ENCODE data around the gene POLR1D. TPM values are rescaled to one million over a fixed set of nuclear protein-coding genes. Genes with fewer than 3 reads are reported as not detected.
A peak's percentile ranks its signal among the peaks of the same experiment; 100 is the strongest.

Gene POLR1D
- total and polyA plus RNA-seq, 8 donors = 98.7 to 161 (median 139) TPM

- intact Hi-C loops (cut with DNase I) = no loop called here
- DNase-seq = no peak
- WGBS, 2 donors = 23 to 26% methylated on average over 4 of the region's 4 CpGs
- no peaks in the 10 kb centered on the region for H3K27me3 ChIP-seq
- no peak overlapping the region for H3K4me3 ChIP-seq
- ATAC-seq = peak; percentile 76 to 92 (median 83)
- TF ChIP-seq CTCF (IDR thresholded peaks at IDR 0.05) = no peak
- peak; percentile 51 for FAIRE-seq
- H3K9me3 ChIP-seq = no peaks in the 10 kb centered on the region
- H3K27ac ChIP-seq = peak overlapping the region in 2 of 4 donors; percentile 14 to 32
- peaks cover 35 to 50% (median 42%) of the 10 kb centered on the region in 3 donors for H3K4me1 ChIP-seq
- H3K36me3 ChIP-seq = no peaks in the 10 kb centered on the region
Observed at GRCh38 chr13:27607125-27607524, 14.6 kb upstream of the POLR1D start.

GRCh38 chr13:27613628-27614027 is 8.1 kb upstream of the POLR1D start:
- Histone ChIP-seq H3K4me3 (no peak overlapping the region), H3K27me3 (no peaks in the 10 kb centered on the region), H3K36me3 (no peaks in the 10 kb centered on the region), H3K27ac (peak overlapping the region in 1 of 4 donors; percentile 57), H3K9me3 (no peaks in the 10 kb centered on the region), H3K4me1 (peaks cover 29 to 38% (median 35%) of the 10 kb centered on the region in 3 donors)
- DNase-seq (no peak), FAIRE-seq (no peak), ATAC-seq (peak in 2 of 4 donors; percentile 14 to 24)
- 21 to 29% methylated on average over 7 of the region's 7 CpGs for WGBS, 2 donors
- intact Hi-C loops (cut with DNase I) = no loop called here
- no peak for TF ChIP-seq CTCF (IDR thresholded peaks at IDR 0.05)

GRCh38 chr13:27617881-27618321 is 3.8 kb upstream of the POLR1D start:
- intact Hi-C loops (cut with DNase I) = no loop called here
- WGBS, 2 donors = 16 to 17% methylated on average over 3 of the region's 3 CpGs
- Histone ChIP-seq H3K4me1 (peaks cover 30 to 31% (median 31%) of the 10 kb centered on the region in 3 donors), H3K27ac (peak overlapping the region; percentile 48 to 99 (median 98)), H3K27me3 (no peaks in the 10 kb centered on the region), H3K36me3 (no peaks in the 10 kb centered on the region), H3K9me3 (no peaks in the 10 kb centered on the region), H3K4me3 (peak overlapping the region in 2 of 4 donors; percentile 86 to 93)
- no peak for TF ChIP-seq CTCF (IDR thresholded peaks at IDR 0.05)
- DNase-seq = peak in 1 of 6 donors; percentile 39
- peak in 1 of 4 donors; percentile 3 for ATAC-seq
- FAIRE-seq = no peak

GRCh38 chr13:27619093-27619727 is 2.5 kb upstream of the POLR1D start:
- DNase-seq (peak in 3 of 6 donors; percentile 59 to 75 (median 68)), ATAC-seq (peak; percentile 6 to 20 (median 10)), FAIRE-seq (no peak)
- Histone ChIP-seq H3K9me3 (no peaks in the 10 kb centered on the region), H3K4me1 (peaks cover 30 to 35% (median 32%) of the 10 kb centered on the region in 3 donors), H3K4me3 (peak overlapping the region; percentile 44 to 93 (median 86)), H3K36me3 (no peaks in the 10 kb centered on the region), H3K27me3 (no peaks in the 10 kb centered on the region), H3K27ac (peak overlapping the region; percentile 96 to 99 (median 98))
- no peak for TF ChIP-seq CTCF (IDR thresholded peaks at IDR 0.05)
- WGBS, 2 donors = 5 to 6% methylated on average over 10 of the region's 10 CpGs
- intact Hi-C loops (cut with DNase I) = no loop called here
